NCI-H1105 treated with DMSO at 0.1 percent for 48 hours (cell line): Measurements from ENCODE around the gene MED13L.

Experiments used
- DNase-seq: peaks from one replicate; lab custom pipeline; 2025; lab: John Stamatoyannopoulos, UW

MED13L gene

DNA sequence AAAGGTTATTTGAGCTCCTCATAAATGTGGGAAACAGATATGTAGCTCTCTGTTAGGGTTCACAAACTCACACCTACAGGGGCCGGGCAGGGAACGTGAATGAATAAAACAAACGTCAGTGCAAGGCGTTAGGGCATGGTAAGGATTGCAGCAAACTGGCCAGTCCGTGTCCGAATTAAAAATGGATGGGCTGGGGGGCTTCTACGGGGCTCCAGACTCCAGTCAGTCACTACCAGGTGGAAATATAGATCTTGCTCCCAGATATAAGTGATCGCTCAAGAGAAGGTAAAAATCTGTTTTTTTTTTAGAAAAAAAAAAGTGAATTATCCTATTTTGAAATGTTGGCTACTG lies 333.1 kb downstream of the MED13L start:
- DNase-seq, result no peak

DNA sequence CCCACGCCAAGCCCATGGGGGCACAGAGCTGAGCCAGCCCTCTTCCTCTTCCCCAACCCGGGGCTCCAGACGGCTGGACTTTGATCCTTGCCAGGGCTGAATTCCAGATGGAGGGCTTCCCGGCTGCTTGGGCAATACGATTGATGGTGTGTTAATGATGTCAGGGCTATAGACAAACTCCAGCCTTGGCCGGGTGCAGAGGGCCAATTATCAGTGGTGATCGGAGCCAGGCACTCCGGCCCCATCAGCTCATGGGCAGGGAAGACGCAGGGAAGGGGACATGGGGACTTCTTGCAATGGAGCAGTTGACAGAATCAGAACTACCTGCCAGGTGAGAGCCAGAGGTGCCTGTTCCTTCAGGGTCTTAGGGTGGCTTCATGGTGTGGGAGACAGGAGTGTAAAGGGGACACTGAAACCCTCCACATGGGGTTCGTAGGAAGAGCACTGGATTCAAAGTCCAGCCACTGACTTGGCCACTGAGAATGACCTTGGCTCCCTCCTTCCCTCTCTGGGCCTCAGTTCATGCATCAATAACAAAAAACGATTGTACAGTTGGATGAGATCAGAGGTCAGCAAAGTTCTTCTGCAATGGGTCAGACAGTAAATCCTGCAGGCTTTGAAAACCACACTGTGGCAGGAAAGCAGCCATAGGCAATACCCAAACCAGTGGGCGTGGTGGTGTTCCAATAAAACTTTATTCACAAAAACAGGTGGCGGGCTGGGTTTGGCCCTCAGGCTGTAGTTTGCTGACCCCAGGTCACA lies 333.7 kb downstream of the MED13L start:
- no peak for DNase-seq

DNA sequence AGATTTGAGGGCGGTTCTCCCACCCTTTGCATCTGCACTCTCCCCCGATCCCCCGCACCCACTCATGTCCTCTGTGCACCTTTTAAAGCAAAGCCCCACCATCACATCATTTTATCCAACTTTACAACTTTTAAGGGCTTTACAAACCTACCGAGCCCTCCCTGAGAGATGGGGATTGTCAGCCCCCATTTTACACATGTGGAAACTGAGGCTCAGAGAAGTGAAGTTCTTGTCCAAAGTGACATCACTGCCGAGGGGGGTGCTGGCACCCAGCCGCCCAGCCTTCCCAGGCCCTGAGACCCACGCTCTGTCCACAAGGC lies 334.2 kb downstream of the MED13L start:
- no peak for DNase-seq

DNA sequence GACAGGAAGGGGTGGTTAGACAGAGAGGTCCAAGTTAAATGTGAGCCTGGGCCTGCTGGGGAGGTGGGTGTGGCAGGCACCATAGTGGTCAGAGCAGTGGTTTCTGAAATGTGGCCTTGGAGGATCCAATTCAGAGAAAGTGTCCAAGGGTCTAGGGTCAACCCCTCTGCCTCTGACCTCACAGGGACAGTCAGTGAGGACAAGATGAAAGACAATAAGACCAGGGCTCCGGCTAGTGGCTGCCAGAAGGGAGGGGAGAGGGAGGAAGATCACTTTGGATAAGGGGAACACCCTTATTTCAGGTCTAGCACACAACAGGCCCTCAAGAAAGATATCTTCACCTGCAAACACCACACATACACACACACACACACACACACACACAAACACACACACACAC lies 335.1 kb downstream of the MED13L start:
- DNase-seq, result no peak

DNA sequence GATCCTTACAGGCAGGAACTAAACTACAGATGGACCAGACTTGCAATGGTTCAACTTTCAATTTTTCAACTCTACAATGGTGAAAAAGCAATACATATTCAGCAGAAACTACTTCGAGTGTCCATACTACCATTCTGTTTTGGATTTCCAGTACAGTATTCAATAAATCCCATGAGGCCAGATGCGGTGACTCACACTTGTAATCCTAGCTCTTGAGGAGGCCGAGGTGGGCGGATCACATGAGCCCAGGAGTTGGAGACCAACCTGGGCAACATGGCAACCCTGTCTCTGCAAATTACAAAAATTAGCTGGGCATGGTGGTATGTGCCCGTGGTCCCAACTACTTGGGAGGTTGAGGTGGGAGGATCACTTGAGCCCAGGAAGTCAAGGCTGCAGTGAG lies 336.1 kb downstream of the MED13L start:
- no peak for DNase-seq

DNA sequence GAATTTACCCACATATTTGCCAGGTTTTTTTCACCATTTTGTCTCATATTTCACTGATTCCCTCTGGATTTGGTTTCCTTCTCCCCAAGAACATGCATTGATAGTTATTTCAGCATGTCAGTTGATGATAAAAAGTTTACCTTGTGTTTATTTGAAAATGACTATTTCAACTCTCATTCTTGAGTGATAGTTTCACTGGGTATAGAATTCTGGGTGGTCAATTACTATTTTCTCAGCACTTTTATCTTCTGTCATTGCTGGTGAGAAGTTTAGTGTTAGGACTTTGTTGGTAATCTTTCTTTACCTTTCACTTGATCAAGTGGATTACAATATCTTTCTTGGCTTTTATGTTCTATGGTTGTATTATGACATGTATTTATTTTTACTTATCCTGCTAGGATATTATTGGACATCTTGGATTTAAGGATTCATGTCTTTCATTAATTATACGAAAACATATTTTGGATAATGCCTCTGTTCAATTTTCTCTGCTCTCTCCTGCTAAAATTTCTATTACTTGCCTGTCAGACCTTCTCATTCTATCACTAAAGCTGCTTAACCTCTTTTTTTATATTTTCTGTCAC lies 338.6 kb downstream of the MED13L start:
- DNase-seq, result no peak

DNA sequence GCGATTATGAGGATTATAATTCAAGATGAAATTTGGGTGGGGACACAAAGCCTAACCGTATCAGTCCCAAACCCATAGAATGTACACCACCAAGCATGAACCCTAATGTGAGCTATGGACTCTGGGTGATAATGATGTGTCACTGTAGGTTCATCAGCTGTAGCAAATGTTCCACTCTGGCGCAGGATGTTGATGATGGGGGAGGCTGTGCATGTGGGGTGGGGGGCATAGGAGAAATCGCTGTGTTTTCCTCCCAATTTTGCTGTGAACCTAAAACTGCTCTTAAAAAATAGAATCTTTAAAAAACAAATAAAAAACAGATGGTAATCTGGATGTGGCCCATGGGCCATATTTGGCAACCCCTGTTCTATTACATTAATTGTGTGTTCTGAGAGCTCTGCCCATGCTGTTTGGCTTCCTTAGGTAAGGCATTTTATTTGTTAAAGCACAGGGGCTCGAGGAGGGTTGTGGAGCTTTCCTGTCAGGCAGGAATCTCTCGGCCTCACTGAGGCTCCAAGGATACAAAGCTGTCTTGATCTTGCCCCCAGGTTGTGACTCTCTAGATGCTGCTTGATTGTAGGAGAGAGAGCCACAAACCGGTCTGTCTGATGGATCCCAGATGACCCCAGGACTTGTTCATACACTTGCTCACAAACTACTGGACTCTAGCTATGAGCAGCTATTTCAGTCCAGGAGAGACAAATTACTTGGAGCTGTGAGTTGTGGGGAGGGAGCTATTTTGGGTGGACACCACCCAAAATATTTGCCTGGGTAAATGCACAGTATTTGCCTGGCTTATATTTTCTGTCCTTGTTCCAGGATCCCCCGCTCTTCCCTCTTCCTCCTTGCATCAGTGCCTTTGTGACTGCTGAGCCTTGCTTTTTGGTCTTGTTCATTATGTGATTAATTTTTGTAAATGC lies 340.2 kb downstream of the MED13L start:
- DNase-seq, result no peak

DNA sequence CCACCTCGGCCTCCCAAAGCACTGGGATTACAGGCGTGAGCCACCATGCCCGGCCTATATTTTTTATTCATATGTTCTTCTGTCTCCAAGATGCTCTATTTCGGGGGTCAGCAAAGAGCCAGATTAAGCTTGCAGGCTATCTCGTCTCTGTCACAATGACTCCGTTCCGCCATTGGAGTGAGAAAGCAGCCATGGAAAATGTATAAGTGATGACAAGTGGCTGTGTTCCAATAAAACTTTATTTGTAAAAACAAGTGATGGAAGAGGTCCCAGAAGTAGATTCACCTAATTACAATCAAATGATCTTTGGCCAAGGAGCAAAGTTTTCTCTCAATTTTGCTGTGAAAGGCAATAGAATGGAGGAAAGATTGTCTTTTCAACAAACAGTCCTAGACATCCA lies 342.6 kb downstream of the MED13L start:
- no peak for DNase-seq

DNA sequence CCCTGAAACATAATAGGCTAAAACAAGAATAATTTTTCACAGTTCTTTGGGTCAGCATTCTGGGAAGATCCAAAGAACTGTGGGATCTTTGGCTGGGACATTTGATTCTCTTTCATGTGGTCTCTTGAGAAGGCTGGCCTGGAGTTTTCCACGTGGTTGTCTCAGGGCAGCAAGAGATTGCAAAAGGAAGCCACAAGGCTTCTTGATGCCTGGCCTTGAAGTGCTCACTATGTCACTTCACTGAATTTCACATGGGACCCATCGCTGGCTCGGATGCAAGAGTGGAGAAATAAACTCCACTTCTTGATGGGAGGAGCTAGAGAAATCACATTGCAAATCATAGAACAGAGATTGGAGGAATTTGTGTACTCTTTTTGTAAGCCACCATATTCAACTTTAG lies 343.4 kb downstream of the MED13L start:
- no peak for DNase-seq

DNA sequence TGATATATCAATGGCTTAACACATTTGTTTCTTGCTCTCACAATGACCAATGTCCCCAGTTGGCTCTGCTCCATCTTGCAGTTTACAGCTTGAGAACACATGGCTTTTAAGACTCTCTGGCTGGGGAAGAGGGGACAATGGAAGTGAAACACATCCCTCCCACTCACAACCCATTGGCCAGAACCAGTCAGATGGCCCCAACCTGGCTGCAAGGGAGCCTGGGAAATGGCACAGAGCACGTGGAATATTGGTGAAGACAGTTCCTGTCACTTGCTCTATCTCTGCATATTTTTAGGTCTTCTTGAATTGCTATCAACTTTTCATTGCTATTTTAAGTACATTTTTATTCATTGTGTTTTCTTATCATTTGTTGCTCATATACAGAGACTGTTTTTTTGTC lies 345.4 kb downstream of the MED13L start:
- no peak for DNase-seq

DNA sequence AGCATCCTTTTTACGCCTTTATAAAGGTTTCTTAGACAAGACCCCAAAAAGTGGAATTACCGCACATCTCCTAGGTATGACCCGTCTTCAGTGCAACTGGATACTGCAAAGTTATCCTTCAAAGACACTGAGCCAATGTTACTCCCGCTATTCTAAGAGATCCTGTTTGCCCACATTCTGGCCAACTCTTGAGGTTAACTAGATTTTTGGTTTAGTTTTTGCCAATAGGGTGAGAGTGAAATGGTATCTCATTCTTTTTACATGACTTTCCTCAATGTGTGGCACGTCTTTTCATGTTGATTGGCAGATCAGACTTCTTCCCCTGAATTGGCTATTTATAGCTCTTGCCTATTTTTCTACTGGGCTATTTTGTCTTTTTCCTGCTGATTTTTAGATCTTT lies 347.2 kb downstream of the MED13L start:
- no peak for DNase-seq

DNA sequence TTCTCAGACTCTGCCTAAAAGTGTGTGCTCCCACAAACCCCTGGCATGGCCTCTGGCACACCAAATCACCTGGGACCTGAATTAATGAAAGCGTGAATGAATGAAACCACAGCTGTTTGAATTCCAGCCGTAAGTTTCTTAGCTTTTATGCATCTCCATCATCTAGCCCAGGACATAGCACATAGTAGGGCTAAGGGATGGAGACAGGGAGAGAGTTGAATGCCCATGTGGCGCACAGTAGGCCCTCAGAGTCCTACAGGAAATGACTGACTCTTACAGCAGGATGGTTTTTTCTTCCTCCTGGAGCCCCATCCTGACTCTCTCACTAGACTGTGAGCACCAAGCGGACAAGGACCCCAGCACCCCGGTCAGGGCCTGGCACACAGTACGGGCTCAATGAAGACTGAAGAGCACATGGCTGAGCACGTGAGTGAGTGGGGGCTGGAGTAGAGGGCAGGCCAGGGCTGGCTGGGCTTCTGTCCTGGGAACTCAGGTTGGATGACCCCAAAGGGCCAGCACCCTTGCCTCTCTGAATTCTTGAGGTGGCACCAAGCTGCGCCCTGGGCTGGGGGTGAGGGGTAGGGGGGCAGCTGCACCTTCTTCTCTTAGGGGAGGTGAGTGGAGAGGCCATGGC lies 351.3 kb downstream of the MED13L start:
- no peak for DNase-seq

DNA sequence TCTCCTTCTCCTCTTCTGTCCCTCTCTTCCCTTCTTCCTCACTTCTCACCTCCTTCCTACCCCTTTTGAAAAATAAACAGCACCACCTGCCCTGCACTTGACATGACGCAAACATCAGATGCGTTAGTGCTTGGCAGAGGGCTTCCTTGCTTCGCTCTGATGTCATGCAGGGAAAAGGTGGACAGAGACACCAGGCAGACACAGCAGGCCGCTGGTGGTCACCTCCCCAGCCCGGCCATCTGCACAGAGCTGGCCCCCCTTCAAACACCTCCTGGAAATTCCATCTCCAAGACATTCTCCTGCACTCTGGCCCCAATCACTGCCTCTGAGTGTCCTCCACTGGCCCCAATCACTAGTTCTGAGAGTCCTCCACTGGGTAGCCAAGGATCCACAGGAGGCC lies 353.6 kb downstream of the MED13L start:
- DNase-seq, result no peak

DNA sequence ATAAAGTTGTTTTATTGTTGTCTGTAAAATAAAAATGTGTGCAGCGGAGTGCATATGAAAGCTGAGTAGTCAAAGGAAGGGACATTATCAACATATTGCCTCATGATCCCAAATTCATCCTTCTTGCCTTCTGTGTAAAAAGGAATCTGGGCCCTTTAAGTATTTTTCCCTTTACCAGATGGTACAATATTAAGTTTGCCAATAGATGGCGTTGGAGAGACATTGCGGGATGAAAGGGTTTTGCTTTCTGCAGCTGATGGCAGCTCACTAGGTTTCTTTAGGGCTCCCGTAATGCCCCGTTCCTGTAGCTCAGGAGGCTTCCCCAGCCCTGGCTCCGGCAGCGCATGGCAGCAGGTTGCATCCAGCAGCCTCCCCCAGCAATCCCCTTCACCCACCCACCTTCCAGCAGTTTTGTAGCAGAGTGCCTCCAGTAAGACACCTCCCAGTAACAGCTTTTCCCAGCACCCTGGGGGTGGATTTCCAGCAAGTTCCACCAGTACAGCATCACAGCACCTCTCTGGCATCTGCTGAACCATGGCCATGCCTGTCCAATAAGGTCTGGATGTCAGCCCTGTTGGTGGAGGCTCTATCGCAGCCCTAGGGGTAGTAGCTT lies 354.4 kb downstream of the MED13L start:
- peak; percentile 6 for DNase-seq

DNA sequence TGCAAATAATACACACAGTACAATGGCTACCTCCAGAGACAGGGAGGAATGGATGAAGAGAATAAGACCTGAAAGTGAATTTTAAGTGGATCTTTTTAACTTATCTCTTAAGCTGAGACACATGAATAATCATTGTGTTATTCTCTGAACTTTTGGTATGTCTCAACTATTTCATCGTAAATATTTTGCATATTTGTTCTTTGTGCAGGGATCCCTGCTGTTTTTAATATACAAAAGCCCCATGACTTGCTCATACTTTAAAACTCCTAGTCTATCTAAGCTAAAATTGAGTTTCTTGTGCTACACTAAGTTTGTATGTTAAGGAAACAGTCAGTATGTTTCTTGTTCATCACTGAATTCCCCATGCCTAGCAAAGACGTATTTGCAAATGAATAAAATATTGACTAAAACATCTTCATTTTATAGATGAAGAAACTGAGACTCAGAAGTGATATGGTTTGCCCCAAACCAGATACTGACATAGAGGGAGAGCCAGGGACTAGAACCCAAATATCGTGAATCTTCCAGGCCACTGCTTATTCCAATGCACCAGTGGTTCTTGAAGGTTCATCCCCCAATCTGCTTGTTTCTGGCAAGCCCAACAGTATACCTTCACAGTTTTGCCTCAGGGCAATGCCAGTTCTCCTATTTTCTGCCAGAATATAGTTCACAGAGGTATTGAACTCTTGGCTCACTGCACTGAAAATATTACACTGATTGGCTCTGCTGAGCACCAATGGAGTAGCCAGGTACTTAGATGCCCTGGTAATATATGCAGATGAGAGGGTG lies 356.9 kb downstream of the MED13L start:
- no peak for DNase-seq

DNA sequence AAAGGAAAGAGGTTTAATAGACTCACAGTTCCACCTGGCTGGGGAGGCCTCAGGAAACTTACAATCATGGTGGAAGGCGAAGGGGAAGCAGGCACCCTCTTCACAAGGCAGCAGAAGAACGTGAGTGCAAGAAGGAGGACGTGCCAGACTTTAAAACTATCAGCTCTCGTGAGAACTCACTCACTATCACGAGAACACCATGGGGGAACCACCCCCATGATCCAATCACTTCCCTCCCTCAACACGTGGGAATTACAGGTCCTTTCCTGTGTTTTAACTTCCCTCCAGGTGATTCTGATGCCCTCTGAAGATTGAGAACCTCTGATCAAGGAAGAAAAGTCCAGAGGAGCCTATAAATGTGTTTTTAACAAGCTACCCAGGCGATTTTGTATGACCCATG lies 358.7 kb downstream of the MED13L start:
- no peak for DNase-seq

DNA sequence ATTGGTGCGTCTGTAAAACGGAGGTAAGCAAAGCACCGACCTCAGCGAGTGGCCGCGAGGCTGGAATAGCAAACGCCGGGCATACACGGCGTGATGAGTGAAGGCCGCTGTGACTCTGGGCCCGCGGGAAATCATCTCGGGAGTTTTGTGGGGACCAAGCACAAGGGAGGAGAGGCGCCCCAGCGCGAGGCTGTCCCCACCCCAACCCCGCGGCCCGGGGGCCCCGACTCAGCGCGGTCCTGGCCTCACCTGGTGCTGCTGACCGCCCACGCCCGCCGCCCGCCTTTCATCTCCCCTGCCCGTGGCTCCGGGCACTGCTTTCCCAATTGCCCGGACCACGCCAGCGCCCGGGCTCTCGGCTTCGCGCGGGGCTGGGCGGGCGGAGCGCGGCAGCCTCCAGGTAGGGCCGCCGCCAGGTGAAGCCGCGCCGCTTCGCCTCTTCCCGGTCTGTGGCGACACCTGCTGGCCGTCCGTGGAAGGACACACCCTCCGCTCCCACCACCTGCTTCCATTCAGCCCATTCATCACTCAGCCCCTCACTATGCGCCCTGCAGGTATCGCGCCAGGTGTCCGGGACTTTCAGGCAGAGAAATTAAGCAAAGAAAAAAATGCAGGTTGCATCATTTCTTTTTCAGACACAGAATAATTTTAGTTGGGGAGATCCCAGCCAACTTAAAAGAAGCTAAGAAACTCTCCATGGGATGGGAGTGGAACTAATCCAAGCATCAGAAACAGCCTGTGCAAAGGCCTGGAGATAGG lies 360.4 kb downstream of the MED13L start:
- peak; percentile 72 for DNase-seq

DNA sequence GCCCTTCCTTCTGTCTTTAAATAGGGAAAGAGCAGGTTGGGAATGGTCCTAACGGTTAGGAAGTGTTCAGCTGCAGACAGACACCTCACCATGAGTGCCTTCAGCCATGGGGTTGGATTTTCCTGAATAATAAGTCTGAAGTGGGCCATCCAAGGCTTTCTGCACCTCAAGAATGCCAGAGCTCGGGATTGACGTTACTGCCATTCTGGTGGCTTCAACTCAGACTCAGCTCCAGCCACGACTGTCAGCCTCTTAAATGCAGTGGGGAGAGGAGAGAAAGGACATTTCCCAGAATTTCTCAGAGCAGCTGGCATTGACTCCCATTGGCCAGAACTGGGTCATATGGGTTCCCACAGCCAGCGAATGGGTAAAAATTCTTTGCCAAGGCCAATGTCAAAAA lies 363.4 kb downstream of the MED13L start:
- DNase-seq, result no peak

DNA sequence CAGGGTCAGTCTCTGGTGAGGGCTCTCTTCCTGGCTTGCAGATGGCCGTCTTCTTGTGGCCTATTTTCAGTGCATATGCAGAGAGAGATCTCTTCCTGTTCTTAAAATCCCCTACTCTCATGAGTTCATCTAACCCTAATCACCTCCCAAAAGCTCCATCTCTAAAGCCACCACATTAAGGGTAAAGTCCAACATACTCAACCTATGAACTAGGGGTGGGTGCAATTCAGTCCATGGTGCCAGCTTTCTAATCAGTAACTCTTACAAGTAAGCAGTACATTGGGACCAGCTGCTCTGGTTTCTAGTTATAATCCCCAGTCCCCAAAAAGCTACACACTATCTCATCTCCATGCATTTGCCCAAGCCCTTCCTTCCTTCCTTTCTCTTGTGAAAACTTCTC lies 365.1 kb downstream of the MED13L start:
- DNase-seq, result no peak

DNA sequence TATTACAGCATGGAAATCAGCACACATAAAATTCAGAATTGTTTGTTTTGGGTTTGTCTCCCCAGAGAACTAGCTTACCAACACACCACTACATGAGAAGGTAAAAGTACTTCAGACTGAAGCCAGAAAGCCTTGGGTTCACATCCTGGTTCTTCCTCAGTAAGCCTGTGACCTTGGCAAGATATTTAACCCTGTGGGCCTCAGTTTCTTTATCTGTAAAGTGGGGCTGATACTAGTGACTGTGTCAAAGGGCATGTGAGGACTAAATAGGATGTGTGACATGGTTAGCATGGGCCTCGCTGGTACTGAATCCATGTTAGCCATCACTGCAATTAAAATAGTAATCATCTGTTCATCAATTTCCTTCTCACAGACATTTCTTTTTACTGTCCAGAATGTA lies 366.1 kb downstream of the MED13L start:
- DNase-seq, result no peak

DNA sequence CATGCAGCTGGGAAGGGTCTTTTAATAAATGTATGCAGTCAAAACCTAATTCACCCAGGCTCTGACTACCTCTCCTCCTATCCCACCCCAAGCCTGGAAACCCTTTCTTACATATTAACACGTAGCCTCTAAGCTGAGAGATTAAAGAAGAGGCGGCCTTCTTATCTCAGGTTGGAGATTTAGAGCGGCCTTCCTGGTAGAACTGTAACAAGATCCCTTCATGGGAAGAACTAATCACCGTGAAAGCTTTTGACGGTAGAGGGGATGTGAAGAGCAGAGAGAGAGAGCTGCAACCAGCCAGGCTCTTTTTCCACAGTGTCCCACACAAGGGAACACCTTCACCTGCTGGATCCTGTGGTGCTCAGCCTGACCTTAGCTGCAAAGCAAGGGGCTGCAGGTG lies 367.4 kb downstream of the MED13L start:
- no peak for DNase-seq
